GM20000 (cell line): ENCODE data around the gene OR8H3.

Experiments
- DNase-seq: peaks from one replicate; pipeline ENCODE4 v3.0.0; 2012; ENCODE audit warnings: low spot score
- TF ChIP-seq, protein P1 (sequence below): IDR thresholded peaks from 2 replicates; pipeline ENCODE4 v1.5.1; 2012; ENCODE audit warnings: mild to moderate bottlenecking, control low read depth; ENCODE audit errors: extremely low read depth, missing control alignments

The OR8H3 gene

GRCh38 chr11:56160217-56160616 is 38.0 kb downstream of the OR8H3 start, which contains the start of gene OR8K5:
TSS of gene OR8K5 (minus strand) at chr11:56160317. CDS start at chr11:56160317, 0 bp downstream.
- TF ChIP-seq, protein P1, sequence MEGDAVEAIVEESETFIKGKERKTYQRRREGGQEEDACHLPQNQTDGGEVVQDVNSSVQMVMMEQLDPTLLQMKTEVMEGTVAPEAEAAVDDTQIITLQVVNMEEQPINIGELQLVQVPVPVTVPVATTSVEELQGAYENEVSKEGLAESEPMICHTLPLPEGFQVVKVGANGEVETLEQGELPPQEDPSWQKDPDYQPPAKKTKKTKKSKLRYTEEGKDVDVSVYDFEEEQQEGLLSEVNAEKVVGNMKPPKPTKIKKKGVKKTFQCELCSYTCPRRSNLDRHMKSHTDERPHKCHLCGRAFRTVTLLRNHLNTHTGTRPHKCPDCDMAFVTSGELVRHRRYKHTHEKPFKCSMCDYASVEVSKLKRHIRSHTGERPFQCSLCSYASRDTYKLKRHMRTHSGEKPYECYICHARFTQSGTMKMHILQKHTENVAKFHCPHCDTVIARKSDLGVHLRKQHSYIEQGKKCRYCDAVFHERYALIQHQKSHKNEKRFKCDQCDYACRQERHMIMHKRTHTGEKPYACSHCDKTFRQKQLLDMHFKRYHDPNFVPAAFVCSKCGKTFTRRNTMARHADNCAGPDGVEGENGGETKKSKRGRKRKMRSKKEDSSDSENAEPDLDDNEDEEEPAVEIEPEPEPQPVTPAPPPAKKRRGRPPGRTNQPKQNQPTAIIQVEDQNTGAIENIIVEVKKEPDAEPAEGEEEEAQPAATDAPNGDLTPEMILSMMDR: no peak
- DNase-seq: no peak

DNA sequence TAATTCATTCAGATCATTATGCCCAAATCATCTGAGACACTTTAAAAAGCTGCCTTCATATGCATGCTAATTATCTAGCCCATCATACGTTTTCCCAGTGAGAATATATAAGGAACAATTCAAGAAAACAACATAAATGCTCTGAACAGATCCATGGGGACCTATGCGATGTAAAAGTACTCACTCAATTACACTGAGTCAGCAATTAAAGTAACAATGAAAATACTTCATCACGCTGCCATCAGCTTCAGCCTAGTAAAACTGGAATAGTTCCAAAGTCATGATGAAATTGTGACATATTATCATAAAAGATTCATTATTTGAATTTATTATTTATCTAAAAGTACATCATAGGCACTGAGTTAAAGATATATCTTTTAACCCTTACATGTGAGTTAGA is 41.6 kb downstream of the OR8H3 start:
- no peak for DNase-seq
- TF ChIP-seq, protein P1: no peak

DNA sequence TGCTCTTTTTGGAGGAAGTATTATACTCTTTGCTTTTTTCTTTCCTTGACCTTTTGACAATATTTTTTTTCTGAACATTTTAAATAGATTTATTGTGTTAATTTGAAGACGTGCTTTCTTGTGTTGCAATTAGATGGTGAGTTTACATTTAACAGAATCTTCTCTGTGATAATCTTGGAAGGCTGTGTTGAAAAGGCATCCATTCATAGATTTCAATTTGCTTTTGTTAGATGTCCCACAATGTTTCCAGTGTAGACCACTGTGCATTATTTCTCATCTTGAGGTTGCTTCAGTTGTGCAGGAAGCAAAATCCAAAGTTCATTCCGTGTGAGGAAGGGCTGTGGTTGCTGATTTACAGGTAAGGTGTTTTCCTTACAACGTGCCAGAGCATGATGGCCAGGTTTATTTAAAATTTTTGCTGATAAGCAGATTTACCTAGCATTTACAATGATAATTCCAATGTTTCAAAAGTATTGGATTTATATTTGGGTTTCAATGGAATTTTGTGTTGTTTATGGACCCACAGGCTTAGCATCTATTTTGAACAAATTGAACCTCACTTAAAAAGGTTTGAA is 50.2 kb downstream of the OR8H3 start:
- TF ChIP-seq, protein P1: no peak
- DNase-seq: no peak
